ENCODE measurements around the gene BUD31. TPM values are rescaled to one million over a fixed set of nuclear protein-coding genes. Genes with fewer than 3 reads are reported as not detected.

The BUD31 gene
- total RNA-seq, 1 donor: 124 TPM

DNA sequence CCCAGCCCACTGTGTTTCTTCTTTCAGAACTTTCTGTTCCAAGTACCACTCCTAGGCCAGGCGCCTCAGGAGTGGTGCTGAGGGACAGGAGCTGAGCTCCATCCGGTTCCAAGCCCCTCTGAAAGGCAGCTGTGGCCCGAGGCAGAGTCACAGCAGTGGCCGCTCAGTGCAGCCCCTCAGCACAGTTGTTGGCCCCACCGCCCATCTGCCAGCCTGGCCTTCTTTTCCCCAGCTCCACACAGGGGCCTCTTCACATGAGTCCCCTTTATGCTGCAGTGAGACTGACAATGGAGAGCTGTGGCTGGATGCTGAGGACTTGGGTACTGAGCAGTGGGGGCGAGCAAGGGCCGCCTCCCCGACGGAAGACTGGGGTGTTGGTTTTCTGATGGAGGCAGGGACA, 9.5 kb downstream of the BUD31 start:
- Histone ChIP-seq H3K4me3 (ENCODE audit: insufficient read depth, low read length) (no peak overlapping the region), H3K4me2 (ENCODE audit: insufficient read depth, low read length) (no peak overlapping the region), H2AFZ (ENCODE audit: low read length) (no peak overlapping the region), H3K36me3 (ENCODE audit: insufficient read depth, low read length) (peaks cover 69% of the 10 kb centered on the region), H4K20me1 (ENCODE audit: insufficient read depth, low read length) (peaks cover 2% of the 10 kb centered on the region), H3K9me3 (ENCODE audit: low read depth, low read length) (no peaks in the 10 kb centered on the region), H3K27ac (ENCODE audit: low read depth, low read length) (no peak overlapping the region), H3K27me3 (ENCODE audit: insufficient read depth, low read length) (no peaks in the 10 kb centered on the region), H3K79me2 (ENCODE audit: insufficient read depth, low read length) (peaks cover 20% of the 10 kb centered on the region), H3K4me1 (ENCODE audit: insufficient read depth, low read length) (no peaks in the 10 kb centered on the region)
- peak; percentile 36 for DNase-seq (ENCODE audit: insufficient read length, low spot score, missing footprints)
- TF ChIP-seq, protein P1, sequence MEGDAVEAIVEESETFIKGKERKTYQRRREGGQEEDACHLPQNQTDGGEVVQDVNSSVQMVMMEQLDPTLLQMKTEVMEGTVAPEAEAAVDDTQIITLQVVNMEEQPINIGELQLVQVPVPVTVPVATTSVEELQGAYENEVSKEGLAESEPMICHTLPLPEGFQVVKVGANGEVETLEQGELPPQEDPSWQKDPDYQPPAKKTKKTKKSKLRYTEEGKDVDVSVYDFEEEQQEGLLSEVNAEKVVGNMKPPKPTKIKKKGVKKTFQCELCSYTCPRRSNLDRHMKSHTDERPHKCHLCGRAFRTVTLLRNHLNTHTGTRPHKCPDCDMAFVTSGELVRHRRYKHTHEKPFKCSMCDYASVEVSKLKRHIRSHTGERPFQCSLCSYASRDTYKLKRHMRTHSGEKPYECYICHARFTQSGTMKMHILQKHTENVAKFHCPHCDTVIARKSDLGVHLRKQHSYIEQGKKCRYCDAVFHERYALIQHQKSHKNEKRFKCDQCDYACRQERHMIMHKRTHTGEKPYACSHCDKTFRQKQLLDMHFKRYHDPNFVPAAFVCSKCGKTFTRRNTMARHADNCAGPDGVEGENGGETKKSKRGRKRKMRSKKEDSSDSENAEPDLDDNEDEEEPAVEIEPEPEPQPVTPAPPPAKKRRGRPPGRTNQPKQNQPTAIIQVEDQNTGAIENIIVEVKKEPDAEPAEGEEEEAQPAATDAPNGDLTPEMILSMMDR (IDR thresholded peaks at IDR 0.05; ENCODE audit: extremely low read depth, low read depth, low read length): no peak

DNA sequence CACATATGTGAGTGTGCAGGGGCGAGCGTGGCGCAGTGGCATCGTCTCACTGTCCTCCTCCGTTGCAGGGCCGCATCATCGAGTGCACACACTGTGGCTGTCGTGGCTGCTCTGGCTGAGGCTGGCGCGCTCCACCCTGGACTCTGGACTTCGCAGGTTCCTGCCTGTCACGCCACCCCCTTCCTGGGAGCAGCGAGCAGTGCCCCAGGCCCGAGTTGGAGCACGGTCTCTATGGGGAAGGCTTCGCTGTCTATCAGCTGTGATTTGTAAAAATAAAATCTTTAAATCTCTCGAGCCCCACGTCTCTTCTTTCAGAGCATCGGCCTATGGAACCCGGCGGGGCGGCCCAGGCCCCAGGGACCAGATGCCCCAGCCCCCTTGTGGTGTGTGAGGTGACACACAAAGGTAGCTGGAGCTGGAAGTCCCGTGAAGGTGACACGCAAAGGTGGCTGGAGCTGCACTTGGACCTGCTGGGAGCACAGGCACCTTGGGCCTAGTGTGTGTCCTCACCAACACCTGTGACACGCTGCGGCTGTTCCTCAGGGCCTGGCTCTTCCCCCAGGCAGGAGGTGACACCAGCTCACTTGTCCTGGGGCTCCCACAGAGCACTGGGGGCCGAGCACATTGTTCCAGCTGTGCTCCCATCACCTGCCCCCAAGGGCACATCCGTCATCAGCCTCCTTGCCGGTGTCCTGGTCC, 10.7 kb downstream of the BUD31 start:
- Histone ChIP-seq H3K36me3 (ENCODE audit: insufficient read depth, low read length) (peaks cover 65% of the 10 kb centered on the region), H3K79me2 (ENCODE audit: insufficient read depth, low read length) (peaks cover 19% of the 10 kb centered on the region), H3K27ac (ENCODE audit: low read depth, low read length) (no peak overlapping the region), H3K4me3 (ENCODE audit: insufficient read depth, low read length) (no peak overlapping the region), H3K4me2 (ENCODE audit: insufficient read depth, low read length) (no peak overlapping the region), H3K27me3 (ENCODE audit: insufficient read depth, low read length) (no peaks in the 10 kb centered on the region), H3K4me1 (ENCODE audit: insufficient read depth, low read length) (no peaks in the 10 kb centered on the region), H2AFZ (ENCODE audit: low read length) (no peak overlapping the region), H4K20me1 (ENCODE audit: insufficient read depth, low read length) (peaks cover 2% of the 10 kb centered on the region), H3K9me3 (ENCODE audit: low read depth, low read length) (no peaks in the 10 kb centered on the region)
- DNase-seq (ENCODE audit: insufficient read length, low spot score, missing footprints): peak; percentile 78
- TF ChIP-seq, protein P1 (IDR thresholded peaks at IDR 0.05; ENCODE audit: extremely low read depth, low read depth, low read length): no peak

DNA sequence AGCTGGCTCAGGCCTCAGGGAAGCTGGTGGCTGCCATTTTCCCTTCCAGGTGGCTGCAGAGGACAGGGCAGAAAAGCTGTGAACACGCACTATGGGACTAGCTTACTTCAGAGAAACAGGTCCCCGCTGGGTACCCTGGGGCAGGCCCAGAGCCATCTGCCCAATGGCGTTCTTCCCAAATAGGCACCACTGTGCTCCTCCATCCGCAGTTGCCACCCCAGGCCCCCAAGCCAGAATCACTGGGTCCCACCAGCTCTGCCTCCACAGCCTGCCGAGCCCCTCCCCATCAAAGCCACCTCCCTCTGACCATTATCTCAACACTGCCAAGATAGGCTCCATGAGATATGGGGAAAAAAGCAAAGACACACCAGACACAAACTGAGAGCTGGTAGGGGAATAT, 11.4 kb downstream of the BUD31 start:
- no peak overlapping the region for H3K4me2 ChIP-seq (ENCODE audit: insufficient read depth, low read length)
- peak; percentile 56 for DNase-seq (ENCODE audit: insufficient read length, low spot score, missing footprints)
- H3K27me3 ChIP-seq (ENCODE audit: insufficient read depth, low read length): no peaks in the 10 kb centered on the region
- TF ChIP-seq, protein P1 (IDR thresholded peaks at IDR 0.05; ENCODE audit: extremely low read depth, low read depth, low read length): no peak
- no peaks in the 10 kb centered on the region for H3K9me3 ChIP-seq (ENCODE audit: low read depth, low read length)
- peaks cover 64% of the 10 kb centered on the region for H3K36me3 ChIP-seq (ENCODE audit: insufficient read depth, low read length)
- H3K27ac ChIP-seq (ENCODE audit: low read depth, low read length): no peak overlapping the region
- no peak overlapping the region for H3K4me3 ChIP-seq (ENCODE audit: insufficient read depth, low read length)
- H3K4me1 ChIP-seq (ENCODE audit: insufficient read depth, low read length): no peaks in the 10 kb centered on the region
- H4K20me1 ChIP-seq (ENCODE audit: insufficient read depth, low read length): peaks cover 2% of the 10 kb centered on the region
- no peak overlapping the region for H2AFZ ChIP-seq (ENCODE audit: low read length)
- peaks cover 16% of the 10 kb centered on the region for H3K79me2 ChIP-seq (ENCODE audit: insufficient read depth, low read length)

DNA sequence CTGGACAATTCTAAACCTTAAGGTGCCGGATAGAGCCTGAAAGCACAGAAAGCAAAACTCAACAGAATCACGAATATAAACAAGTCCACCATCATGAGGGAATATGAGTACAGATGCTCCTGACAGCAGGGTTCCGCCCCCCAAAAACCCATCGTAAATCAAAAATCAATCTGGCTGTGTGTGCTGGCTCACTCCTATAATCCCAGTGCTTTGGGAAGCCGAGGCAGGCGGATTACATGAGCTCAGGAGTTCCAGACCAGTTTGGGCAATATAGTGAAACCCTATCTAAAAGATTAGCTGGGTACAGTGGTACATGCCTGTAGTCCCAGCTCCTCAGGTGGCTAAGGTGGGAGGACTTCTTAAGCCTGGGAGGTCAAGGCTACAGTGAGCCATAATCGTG, 12.2 kb downstream of the BUD31 start:
- TF ChIP-seq, protein P1 (IDR thresholded peaks at IDR 0.05; ENCODE audit: extremely low read depth, low read depth, low read length): no peak
- H3K27ac ChIP-seq (ENCODE audit: low read depth, low read length): no peak overlapping the region
- DNase-seq (ENCODE audit: insufficient read length, low spot score, missing footprints): peak; percentile 50
- H3K9me3 ChIP-seq (ENCODE audit: low read depth, low read length): no peaks in the 10 kb centered on the region
- H3K4me3 ChIP-seq (ENCODE audit: insufficient read depth, low read length): no peak overlapping the region
- H3K27me3 ChIP-seq (ENCODE audit: insufficient read depth, low read length): no peaks in the 10 kb centered on the region
- no peaks in the 10 kb centered on the region for H3K4me1 ChIP-seq (ENCODE audit: insufficient read depth, low read length)
- H3K36me3 ChIP-seq (ENCODE audit: insufficient read depth, low read length): peaks cover 63% of the 10 kb centered on the region
- no peak overlapping the region for H2AFZ ChIP-seq (ENCODE audit: low read length)
- peaks cover 15% of the 10 kb centered on the region for H3K79me2 ChIP-seq (ENCODE audit: insufficient read depth, low read length)
- H3K4me2 ChIP-seq (ENCODE audit: insufficient read depth, low read length): no peak overlapping the region
- H4K20me1 ChIP-seq (ENCODE audit: insufficient read depth, low read length): peaks cover 2% of the 10 kb centered on the region

Measured in osteoblast (primary cell).